Forelimb muscle (tissue), 1 donor: ENCODE results near the gene NOTO. TPM values are rescaled to one million over a fixed set of nuclear protein-coding genes. Genes with fewer than 3 reads are reported as not detected.
"Not testable (repeated sequence)": the region's sequence is repeated elsewhere in the genome, so short reads cannot be mapped to it uniquely, and the experiment has no call there.

Experiments
- DNase-seq: peaks from one replicate; pipeline ENCODE4 v3.0.0-alpha.2; 2013; ENCODE audit warnings: low read depth
- polyA plus RNA-seq: library from polyadenylated mRNA; unstranded; fragments of 120-200 nt; gene quantifications from one replicate; pipeline ENCODE4 v1.2.1, GENCODE V29; 2013; ENCODE audit not compliant: insufficient read length

Gene NOTO, protein sequence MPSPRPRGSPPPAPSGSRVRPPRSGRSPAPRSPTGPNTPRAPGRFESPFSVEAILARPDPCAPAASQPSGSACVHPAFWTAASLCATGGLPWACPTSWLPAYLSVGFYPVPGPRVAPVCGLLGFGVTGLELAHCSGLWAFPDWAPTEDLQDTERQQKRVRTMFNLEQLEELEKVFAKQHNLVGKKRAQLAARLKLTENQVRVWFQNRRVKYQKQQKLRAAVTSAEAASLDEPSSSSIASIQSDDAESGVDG
- not detected for polyA plus RNA-seq

DNA sequence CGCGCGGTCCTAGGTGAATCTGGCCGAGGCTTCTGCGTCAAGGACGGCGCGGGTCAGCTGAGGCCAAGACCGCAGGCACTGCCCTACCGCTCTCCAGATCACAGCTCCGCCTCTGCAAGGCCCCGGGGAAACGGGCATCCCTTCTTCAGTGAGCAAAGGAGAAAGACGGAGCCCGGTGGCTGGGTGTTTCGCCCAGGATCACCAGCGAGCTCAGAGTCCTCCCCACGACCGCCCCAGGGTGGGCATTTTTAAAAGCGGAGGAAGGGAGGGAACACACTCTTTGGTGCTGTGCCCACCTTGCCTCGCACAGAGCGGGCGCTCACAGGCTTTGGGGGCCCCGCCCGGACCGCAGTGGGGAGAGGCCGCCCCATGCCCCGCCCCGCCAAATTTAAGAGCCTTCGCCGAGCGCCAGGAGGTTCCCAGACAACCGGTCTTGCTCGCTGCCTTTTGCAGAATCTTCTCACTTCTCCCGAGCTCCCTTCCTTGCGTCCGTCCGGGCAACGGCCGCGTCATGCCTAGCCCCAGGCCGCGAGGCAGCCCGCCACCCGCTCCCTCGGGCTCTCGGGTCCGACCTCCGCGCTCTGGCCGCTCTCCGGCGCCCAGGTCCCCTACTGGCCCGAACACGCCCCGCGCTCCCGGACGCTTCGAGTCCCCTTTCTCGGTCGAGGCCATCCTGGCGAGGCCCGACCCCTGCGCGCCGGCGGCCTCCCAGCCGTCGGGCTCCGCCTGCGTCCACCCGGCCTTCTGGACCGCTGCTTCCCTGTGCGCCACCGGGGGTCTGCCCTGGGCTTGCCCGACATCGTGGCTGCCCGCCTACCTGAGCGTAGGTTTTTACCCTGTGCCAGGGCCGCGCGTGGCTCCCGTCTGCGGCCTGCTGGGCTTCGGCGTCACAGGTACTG lies at the start of gene NOTO:
TSS of gene NOTO (plus strand) at position 419 of the 899 bp plus-strand sequence. CDS start at position 512, 93 bp downstream.
- no peak for DNase-seq

DNA sequence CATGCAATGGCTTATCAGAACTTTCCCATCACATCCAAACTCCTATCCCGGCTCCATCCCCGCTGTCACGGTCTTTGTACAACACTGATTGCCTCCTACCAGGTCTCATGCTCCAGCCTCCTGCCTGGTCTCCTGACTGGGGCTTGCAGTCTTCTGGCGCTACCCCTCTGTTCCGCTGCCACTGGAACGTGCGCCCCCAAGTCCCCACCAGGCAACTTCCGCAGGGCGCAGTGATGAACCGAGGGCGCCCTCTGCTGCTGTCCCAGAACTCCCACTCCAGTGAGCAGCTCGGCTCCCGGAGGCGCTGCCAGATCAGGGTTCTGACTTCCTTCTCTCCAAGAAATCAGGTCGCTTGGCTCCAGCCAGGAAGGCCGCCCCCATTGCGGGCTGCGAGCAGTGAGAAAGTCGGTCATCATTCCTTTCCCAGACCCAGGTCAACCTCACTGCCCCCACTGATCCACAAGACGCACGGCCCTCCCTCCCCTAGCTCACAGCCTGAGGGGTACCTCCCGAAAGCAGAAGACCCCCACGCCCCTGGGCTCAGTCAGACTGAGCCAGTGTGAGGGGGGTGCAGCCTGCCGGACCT lies 45.7 kb upstream of the NOTO start:
- no peak for DNase-seq

DNA sequence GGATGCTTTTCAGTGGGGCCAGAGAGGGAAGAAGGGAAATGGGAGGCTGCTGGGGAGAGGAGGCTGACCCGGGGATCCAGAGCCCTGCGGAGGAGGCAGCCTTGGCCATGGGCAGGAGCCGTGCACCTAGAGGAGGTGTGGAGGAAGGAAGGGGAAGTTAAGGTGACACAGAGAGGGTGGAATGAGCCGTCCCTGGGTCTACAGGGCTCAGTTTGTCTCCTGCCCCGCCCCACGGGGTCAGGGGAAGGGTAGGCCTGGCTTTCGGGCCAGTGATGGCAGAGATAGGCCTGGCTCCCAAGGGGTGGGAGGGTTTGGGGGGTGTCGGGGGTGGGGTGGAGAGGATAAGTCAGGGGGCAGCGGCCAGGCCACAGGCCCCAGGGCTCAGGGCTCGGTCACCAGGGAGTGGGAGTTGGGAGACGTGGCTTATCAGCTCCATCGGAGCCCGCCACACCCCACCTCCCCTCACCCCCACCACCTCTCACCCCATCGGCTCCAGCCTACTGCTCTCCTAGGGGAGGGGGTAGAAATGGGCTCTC lies 39.5 kb upstream of the NOTO start:
- DNase-seq = no peak

DNA sequence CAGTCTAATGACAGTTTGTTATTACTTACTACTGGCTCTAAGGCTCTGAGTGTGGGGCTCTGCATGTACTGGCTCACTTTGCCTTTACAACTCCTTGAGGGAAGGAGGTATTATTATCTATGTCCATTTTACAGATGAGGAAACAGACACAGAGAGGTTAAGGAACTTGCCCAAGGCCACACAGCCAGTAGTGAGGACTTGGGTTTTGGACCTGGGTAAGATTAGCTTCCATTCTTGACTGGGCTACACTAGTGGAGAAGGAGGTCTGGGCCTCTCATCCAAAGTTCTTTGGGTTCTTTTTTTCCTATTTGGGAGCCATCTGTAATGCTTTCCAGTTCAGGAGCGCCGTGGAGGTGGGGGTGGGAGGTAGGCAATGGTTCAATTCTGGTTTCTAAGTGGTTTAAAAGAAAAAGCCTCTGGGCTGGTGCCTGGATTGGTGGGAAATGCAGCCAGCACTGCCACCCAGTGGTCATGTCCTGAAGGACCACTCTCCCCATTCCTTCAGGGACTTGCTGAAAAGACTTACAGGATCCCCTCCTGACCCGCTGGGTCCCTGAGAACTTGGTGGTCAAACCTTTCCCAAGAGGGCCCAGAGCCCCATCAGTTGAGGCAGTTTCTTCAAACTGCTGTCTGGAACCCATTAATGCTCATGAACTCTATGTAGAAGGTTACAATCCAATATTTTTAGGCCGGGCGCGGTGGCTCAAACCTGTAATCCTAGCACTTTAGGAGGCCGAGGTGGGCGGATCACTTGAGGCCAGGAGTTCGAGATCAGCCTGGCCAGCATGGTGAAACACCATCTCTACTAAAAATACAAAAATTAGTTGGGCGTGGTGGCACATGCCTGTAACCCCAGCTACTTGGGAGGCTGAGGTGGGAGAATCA lies 38.6 kb upstream of the NOTO start:
- peak; percentile 17 for DNase-seq

DNA sequence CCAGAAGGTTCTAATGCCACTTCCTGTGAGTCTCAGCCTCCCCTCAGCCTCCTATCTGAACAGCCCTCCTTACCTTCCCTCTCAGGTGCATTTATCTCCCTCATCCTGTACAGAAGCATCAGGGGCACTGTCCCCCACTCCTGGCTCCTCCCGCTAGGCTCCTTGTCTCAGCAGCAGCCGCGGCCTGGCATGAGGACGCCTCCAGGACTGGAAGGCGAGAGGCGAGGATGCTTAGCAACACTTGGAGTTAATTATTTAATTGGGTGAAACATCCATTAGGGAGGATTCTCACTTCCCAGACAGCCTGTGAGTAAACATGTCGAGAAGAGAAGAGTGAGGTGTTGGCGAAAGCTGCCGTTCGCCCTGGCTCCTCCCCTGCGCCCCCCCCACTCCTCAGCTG lies 36.4 kb upstream of the NOTO start:
- not testable (repeated sequence) for DNase-seq

DNA sequence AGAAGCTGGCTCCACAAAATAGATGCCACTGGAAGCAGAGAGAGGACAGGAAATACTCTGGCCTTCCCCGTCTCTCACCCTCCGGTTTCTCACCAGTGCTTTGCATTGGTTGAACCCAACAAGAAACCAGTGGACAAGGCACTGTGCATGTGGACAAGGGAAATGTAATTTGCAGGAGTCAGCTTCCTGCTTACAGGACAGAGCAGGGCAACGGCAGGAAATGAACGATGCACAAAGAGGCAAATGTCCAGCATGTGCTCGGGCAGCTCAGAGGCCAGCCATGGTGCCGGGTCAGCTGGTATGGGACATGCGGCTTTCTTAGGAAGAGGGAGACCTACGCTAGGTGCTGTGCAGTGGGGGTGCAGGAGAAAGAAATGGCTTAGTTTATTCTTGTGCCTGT lies 35.6 kb upstream of the NOTO start:
- not testable (repeated sequence) for DNase-seq

DNA sequence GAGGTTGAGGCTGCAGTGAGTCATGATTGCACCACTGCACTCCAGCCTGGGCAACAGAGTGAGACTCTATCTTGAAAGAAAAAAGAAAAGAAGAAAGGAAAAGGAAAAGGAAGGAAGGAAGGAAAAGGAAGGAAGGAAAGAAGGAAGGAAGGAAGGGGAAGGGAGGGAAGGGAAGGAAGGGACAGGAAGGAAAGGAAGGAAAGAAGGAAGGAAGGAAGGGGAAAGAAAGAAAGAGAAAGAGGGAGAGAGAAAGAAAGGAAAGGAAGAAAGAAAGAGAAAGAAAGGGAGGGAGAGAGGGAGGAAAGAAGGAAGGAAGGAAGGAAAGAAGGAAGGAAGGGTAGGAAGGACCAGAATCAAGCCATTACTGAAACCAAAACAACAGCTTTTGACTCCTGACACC lies 34.0 kb upstream of the NOTO start:
- not testable (repeated sequence) for DNase-seq

DNA sequence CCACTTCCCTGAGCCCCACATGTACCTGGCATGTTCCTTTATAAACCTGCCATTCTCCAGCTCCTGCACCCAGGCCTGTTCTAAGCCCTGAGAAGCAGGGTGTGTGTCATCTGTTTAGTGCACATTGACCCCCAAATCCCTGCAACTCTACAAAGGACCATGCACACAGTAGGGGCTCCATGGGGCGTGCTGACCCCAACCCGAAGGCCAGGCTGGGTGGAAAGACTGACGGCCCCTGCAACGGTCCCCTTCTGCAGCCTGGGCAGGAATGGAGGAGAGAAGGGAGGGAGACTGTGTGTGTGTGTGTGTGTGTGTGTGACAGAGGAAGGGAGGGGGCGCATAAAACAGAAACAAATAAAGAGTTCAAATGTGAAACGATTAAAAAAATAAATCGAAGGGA lies 32.0 kb upstream of the NOTO start:
- not testable (repeated sequence) for DNase-seq

DNA sequence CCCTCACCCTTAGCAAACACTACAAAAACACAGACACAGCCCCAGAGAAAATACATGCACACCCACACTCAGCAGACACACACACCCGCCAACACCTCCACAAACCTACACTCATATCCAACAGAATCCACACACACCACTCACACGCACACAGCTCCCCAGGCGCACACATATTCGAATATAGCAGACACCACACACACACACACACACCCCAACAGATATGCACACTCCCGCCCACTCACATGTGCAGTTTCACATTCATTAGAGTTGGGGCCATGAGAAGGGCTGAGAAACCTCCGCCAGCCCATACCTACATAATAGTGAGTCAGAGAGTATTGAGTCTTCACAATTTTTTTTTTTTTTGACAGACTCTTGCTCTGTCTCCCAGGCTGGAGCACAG lies 29.4 kb upstream of the NOTO start:
- DNase-seq = no peak

DNA sequence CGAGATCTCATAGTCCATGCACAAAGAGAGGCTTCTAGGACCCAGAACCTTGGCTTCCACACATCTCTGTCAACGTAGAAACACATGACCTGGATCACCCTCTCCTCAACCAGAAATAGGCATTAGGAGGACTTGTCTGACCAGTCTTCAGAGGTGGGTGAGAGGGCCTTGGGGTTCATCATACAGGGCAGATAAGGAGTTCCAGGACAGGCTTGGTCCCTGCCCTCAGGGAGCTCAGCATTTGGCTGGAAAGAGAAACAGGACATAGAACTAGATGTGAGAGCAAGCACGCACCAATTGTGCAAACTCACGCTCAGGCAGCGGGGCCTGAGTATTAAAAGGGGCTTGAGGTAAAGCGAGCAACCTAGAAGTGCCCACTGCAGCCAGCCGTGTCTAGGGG lies 28.6 kb upstream of the NOTO start:
- no peak for DNase-seq

DNA sequence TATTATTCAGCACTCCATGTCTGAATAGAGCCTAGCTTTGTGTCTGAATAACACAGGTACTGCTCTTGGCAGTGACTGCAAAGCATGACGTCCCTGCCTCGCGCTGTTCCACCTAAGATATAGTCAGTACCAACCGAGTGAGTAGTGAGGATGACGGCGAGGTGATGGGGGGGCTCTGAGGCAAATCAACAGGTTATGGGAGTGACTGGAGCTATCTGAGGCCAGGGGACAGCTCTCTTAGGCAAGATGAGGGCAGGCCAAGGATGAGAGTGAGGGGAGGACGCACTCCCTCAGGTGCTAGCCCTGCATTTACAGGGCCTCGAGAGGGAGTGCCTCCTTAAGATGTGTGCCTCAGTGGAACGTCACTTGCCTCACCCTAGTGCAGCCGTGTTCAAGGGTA lies 28.1 kb upstream of the NOTO start:
- DNase-seq = no peak

DNA sequence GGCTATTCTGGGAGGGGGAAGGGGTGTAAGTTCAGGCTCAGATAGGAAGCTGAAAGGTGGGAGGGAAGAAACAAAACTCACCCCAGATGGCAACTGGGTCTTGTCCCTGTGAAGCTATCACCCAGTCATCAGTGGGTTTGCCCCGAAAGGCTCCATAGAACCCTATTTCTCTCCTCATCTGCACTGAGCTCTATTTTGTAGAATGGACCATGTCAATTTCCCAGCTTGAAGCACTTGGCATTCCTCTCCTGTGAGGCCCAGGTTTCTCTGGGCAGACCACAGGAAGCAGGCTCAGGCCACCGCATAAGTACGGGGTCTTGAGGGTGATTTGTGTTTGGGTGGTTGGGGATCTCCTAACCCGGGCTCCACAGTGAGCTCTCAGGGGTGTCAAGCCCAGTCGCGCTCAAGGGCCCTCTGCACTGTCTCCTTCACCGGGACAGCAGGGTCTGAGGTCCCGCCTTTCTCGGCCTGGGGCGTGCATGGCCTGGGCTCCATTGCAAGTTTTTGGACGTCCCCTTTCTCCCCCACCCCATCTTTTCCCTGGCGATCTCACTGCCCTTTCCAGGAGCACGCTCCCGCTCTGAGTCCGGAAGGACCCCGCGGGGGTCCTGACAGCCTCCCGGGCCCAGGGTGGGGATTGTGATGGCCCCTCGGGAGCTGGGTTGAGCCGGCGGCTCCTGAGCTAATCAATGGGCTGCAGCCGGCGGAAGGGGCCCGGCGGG lies 27.3 kb upstream of the NOTO start:
- no peak for DNase-seq

DNA sequence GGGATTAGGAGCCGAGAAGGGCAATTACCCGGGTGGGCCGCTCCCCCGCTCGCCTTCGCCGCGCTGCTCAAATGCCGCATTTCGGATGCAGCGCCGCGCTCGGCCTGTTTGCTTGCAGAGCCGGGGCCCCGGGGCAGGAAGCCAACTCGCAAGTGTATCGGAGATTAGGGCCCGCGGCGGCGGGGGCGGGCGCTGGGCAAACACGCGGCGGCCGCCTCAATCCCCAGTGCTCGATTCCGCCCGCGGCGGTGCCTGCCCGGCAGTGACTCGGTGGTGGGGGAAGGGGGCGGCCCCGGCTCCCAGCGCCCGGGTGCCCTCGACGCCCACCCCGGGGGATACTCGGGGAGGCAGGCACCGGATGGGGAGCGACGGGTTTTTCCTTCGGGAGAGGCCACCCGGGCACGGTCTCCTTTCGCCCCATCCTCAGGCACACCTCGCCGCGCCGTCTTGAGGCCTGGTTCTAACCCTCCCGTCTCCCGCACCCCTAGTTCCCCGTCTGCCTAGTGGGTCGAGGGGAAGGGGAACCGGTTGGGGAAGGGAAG lies 26.6 kb upstream of the NOTO start:
- DNase-seq = no peak

DNA sequence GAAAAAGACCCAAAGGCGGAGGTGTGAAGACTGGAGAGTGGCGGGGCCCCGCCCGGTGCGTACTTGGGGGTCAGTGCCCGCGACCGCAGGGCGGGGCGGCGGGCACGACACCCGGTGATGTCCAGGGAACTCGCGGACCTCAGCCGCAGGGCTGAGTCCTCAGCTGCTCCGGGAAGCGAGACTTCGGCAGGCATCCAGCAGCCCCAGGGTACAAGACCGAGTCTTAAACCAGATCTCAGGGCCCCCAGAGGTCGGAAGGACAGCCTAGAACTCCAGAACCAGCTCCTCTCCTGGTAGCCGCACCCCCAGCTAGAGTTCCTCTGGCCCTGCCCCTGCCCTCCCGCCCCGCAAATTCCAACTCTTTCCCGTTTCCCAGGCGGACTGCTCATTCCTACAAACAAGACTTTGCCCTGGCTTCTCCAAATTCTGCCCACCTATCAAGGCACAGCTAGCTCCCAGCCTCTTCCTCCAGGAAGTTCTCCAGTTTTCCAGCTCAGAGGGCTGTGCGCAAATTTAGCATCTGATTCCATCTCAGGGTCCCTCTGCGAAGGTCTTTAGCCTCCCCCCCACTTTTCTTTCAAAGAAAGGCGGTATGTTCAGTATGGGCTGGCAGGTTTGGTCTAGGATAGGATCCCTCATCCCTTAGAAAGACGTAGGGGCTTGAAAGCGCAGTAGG lies 26.0 kb upstream of the NOTO start:
- DNase-seq = no peak

DNA sequence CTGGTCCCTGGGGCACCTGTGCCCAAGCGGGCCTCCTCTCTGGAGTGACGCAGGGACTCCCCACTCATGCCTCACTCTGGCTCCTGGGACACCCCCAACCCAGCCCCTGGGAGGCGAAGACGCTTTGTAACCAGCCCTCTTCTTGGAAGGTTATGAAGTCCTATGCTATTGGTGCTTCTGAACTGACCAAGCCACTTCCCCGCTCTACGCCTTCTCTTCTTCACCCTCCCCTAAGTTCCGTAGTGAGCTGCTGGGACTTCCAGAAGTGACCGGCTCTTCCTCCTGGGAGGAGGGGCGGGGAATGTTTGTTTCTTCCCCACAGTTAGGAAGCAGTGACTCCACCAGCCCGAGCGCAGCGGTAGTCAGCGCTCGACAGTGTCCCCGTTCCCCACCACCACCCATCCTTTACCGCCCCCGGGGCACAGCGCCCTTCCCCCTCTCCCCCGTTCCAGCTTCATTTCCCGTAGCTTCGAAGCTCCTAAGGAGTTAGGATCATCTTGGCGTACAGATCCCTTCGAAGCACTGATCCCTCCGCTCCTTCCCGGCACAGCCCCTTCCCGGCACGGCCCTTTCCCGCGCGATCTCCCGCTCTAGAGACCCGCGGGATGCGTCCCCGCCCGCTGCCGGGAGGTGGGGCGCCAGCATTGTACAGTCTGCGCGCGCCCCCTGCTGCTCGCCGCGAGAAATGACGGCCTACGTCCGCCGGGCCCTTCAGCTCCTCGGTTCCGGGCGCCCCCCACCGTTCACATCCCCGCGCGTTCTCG lies 25.3 kb upstream of the NOTO start:
- DNase-seq = peak; percentile 25

DNA sequence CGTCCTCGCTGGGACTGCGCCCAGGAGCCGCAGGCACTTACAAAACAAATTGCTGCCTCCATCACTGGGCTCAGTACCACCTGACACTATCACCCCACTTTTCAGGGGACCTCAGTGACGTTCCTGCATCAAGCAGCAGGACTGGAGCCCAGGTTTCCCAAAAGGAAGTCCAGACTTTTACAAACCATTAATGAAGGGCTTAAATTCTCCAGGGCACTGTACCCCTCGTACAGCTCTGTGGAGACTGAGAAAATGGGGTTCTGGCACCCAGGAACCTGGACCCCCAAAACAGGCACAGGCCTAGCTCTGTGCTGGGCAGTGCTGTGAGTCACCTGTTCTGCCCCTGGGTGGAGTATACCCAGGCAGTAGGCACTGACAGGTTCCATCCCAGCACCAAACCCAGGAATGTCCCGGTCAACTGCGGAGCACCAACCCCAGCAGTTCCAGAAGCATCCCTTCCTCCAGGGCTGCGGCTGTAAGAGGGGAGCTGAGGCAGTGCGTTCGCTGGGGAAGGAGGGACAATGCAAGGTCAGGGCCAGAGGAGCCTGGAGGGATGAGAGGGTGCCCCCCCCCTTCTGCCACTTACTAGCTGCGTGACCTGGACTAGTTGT lies 24.6 kb upstream of the NOTO start:
- no peak for DNase-seq

DNA sequence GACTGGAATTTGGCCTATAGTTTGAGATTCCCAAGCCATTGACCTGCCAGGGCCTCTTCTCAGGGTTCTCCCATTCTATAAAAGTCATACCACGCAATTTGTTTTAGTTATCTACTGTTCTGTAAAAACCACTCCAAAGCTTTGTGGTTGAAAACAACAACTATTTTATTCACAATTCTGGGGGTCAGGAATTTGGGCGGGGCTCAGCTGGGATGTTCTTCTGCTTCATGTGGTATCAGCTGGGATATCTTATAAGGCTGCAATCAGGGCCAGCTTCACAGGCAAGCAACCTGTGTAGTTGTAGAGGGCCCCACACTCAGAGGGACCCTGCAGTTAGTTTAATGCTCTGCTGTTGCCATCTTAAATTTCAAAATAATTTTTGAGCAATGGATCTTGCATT lies 16.4 kb upstream of the NOTO start:
- DNase-seq = no peak

DNA sequence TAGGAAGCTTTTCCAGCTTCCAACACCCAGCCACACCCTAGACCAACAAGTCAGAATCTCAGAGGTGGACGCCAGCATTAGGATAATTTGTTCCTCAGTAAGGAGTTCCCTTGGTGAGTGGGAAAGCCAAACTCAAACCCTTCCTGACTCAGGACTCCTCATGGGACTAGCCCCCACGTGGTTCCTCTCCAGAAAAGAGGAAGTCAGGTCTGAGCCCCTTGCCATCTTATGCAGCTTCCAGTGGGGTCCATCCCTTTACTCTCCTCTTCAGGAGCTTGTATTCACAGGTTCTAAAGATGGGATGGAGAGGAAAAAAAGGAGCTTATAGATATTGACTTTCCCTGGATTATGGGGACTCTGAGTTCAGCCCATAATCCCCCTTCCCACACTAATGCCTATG lies 14.8 kb upstream of the NOTO start:
- DNase-seq = no peak

DNA sequence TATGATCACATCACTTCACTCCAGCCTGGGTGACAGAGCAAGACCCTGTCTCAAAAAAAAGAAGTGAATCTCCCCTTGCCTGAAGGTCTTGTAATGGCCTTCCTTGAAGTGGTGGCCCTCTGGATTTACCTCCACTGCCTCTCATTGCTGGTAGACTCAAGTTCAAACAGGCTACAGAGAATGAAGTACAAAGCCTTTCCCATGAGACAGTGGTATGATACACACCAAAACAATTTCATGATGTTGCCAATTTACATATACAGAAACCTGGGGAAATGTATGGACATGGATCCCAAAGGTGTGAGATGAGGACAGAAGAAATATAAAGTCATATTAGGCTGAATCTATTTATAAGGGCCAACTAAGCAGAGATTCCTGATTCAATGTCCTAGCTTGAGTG lies 4.8 kb upstream of the NOTO start:
- no peak for DNase-seq
